GM18868 (cell line): ENCODE data around the gene SPRYD4.
"Not testable (repeated sequence)": the region's sequence is repeated elsewhere in the genome, so short reads cannot be mapped to it uniquely, and the experiment has no call there.

Experiments used
- ATAC-seq: cut with Tn5 transposase; IDR thresholded peaks from one replicate; pipeline ENCODE4 v1.9.1; 2021; ENCODE audit warnings: mild to moderate bottlenecking, moderate library complexity; ENCODE audit not compliant: unreplicated experiment

SPRYD4 gene

DNA sequence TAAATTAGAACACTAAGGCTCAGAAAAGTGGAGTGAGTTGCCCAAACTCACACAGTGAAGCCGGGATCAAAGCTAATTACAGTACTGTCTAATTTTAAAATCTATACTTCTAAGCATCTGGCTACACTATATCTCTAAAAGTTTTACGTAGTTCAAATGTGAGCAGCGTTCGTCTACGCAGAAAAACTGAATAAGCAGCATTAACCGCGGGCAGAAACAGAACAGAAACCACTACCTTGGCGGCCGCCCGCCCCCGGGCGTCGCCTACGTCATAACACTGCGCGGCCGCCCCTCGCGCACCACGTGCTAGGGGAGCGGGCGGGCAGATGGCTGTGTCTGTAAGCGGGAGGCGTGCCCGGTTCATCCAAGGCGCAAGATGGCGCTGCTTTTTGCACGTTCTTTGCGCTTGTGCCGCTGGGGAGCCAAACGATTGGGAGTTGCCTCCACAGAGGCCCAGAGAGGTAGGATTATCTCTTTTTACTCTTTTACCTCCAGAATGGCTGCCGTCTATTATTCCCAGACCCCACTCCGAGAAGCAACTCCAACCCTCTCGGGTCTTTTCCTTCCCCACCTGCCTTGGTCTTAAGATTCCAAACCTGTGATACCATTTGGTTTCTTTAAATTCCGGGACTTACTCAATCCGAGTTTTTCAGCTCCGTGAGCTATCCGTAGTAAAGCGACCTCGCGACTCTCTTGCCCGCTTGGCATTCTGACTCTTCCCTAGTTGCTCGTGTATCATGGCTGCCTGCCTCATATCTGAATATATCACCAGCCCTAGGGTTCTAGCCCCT, at the start of gene SPRYD4:
SPRYD4 (plus strand) TSS at position 363 of the 791 bp plus-strand sequence; CDS start at position 377, 14 bp downstream.
- ATAC-seq: peak; percentile 87

DNA sequence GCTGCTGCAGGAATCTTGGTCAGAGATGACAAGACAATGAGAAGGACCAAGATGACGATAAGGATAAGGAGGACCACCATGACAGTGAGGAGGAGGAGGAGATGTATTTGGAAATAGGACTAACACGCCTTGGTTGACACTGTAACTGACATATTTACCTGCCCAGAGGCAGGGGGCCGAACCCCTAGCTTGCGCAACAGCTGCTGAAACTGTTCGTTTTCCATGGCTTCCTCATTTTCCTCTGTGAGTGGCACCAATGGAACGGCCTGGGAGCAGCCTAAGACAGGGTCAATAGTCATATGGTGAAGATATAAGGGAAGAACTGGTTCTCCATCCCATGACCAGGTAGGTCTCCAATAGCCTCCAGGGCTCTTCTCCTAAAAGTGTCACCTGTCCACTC, 48.0 kb upstream of the SPRYD4 start:
- ATAC-seq: no peak

DNA sequence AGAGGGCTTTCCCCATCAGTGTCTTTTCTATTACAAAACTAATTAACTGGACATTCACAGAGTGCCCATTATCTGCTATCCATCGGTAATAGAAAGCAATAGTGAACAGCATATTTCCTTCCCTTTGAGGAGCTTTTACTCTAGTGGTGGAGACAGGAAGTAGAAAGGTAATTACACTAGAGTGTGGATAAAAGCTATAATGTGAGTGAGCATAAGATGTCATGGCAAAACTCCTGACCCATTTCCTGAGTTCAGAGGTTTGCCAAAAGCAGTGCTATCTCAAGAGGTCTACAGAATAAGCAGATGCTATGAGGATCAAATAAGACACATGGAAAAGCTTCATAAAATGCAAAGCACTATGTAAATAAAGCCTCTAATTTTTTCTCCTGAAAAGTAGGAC, 43.2 kb upstream of the SPRYD4 start:
- ATAC-seq: no peak

DNA sequence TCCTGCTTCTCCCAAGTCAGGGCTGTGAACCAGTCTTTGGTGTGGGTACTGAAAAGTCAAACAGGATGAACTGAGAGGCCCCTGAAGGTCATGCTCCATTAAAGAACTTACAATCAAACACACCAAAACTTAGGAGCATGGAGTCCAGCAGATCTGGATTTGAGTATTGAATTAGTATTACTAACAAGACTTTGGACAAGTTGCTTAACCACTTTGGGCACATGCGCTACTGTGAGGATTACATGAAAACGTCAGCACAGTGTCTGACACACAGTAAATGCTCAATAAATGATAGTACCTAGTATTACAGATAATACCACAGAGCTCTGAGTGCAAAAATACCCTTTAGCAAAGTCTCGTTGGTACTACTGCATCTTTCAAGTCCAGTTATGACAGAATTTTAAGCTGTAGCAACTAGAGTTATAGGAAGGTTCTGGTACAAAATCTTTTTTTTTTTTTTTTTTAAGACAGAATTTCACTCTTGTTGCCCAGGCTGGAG, 42.4 kb upstream of the SPRYD4 start:
- no peak for ATAC-seq

DNA sequence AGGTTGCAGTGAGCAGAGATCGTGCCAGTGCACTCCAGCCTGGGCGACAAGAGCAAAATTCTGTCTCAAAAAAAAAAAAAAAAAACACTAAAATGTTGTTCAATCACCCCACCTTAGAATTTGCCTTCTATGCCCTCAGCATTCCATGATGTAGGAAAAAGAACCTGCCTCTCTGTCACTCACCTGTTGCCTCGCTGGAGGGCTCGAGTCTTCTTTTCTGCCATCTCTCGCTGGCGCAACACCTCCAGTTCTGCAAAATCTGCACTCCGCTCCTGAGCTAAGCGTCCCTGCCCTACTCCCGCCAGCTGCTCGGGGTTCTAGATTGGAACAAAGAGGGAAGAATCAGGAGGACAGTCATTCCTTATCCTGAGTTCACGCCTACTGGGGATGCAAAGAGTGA, 37.1 kb upstream of the SPRYD4 start:
- no peak for ATAC-seq

DNA sequence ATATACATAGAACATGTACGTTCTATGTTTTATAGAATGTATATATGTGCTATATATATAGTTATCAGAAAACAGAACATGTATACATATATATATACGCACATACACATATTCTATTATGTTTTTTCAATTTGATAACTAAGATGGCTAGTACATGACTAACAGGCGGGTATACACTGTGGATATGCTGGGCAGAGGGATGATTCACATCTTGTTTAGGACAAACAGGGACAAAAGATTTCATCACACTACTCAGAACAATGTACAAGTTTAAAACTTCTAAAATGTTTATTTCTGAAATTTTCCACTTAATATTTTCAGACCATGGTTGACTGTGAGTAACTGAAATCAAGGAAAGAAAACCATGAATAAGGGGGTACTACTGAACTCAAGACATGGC, 36.5 kb upstream of the SPRYD4 start:
- ATAC-seq: no peak

DNA sequence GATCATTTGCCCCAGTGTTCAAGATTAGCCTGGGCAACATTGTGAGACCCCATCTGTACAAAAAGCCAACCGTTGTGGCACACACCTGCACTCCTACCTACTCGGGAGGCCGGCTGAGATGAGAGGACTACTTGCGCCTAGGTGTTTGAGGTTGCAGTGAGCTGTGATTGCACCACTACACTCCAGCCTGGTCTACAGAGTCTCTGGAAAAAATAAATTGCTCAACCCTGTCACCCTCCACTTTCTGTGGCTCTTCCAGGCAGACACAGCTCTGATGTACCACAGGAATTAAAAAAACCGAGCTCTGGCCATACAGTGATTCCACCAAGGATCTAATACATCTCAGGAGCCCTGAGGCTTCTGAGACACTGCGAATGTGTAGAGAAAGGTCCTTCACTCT, 33.5 kb upstream of the SPRYD4 start:
- no peak for ATAC-seq

DNA sequence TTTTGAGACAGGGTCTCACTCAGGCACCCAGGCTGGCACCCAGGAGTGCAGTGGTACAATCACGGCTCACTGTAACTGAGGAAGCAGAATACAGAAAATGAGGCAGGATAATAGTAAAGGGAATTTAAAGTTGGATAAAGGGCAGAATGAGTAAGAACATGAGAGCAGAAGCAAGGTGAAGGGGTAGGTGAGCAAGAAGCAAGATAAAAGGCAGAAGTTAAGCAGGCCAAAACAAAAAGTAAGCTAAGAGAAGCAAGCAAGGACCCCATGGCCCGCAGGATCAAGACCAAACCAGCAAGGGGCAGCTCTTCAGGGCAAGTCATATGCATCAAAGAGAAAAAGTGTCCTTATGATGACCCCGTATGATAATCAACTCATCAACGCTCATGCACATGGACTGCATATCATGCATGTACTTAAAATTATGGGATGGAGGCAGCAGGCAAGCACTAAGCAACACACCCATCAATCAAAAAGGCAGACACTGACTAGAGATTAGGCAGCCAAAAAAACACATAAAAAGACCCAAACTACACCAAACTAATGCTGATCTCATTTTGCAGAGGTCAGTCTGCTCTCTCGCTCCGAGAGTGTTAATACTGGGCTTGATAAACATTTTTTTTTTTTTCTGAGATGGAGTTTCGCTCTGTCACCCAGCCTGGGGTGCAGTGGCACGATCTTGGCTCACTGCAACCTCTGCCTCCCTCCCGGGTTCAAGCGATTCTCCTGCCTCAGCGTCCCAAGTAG, 30.8 kb upstream of the SPRYD4 start:
- ATAC-seq: no peak

DNA sequence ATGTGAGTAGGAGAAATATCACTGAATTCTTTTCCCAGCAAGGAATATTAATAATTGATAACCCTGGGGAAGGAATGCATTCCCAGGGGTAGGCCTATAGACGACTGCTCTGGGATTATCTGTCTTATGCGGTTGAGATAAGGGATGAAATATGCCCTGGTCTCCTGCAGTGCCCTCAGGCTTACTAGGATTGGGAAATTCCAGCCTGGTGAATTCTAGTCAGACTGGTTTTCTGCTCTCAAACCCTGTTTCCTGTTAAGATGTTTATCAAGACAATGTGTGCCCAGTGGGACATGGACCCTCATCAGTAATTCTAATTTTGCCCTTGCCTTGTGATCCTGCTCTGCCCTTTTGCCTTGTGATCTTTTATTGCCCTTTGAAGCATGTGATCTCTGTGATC, 25.2 kb upstream of the SPRYD4 start:
- not testable (repeated sequence) for ATAC-seq

DNA sequence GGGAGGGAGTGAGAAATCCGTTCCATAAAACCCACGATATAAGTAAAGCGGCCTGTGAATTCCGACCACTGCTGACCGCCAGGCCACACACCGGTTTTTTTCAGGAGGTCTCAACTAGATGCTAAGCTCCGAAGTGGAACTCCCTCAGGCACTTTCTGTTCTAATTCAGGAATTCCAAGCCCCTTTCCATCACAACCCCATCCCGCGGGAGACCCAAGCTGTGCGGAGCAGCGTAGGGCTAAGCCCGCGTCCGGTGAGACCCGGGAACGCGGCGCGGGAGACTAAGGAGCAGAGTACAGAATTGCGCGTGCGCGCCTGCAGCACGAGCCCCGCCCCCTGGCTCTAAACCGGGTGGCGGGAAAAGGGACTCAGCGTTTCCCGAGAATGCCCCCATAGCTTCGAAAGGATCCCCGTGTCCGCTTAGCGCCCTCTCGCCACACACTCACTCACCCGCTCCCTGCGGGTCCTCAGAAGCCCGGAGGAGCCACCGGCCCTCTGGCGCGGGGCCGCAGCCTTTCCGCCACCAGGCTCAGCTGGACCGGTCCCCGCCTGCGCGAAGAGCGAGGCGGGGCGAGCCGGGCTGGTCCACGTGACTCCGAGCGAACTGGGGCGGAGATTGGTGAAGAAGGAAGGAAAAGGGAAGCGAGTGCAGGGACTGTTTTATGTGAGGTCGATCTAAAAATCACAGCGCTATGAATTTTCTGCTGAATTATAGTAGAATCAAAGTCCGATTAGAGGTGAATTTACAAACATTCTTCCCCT, 19.3 kb upstream of the SPRYD4 start, which contains the start of gene TIMELESS:
TIMELESS (minus strand) TSS at position 567 of the 762 bp plus-strand sequence. CDS start 15,256 bp downstream, outside the sequence.
- peak; percentile 96 for ATAC-seq

DNA sequence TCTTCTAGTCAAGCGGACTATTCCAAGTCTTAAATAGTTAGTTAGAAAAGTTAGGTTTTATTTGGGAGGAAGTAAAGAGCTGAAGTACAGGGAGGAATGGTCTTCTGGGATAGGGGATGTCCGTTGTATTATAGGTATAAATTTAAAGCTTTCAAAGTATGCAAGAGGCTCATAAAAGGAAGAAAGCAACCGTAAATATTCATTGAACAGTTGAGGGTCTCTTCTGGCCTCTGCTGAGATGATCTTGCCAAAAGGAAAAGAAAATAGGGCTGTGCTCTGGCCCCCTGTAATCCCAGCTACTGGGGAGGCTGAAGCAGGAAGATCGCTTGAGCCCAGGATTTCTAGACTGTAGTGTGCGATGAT, 18.8 kb upstream of the SPRYD4 start:
- ATAC-seq: no peak

DNA sequence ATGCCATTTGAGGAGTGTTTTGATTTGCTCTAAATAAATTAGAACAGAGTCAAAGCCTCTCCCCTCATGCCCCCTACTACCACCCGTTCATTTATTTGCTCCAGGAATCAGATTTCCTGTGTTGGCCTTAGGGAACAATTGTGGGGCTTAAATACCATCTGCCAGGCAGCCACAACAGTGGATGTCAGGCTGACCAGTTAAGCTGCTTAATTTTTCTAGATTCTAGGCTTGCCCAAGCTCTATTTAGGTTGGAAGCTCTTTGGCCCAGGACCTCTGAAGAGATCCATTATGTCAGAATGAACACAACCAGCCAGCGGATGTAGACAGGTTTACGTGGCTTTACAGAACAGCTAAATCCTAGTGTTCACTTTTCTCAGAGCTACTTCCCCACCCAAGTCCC, 18.1 kb upstream of the SPRYD4 start:
- no peak for ATAC-seq

DNA sequence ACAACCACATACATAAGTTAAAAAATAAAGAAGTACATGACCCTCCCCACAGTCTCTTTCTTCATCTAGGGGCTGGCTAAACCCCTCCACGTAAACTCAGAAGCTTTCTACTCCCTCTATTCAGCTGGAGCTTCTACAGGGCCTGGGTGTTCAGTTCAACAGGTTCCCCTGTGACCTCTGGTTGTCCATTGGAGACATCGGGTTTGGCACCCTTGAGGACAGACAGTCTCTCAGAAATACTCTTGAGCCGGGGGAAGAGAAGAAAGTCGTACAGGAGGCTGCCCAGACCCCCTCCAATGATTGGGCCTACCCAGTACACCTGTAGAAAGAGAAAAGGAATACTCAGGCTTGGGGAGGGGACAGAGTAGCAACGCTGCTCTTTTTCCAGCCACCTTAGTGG, 17.2 kb upstream of the SPRYD4 start:
- ATAC-seq: no peak

DNA sequence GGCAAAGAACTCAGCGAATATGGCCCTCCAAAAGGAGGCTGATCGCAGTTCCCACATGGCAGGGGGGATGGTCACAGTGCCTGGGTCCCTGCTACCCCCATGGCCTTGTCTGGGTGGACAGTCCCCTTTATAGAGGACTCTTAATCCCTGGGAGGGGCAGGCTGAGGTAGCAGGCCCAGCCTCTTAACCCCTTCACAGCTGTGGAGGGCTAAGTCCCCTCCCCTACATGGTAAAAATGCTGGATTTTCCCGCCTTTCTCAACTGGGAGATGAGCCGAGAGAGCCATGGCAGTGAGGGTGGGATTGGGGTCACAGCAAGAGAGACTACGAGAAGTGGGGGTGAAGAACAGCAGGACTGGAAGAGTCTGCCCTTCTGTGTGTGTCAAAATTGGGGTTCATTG, 13.8 kb upstream of the SPRYD4 start, which contains the start of gene MIP:
MIP (minus strand) TSS at position 101 of the 400 bp plus-strand sequence; CDS start at position 57, 44 bp downstream.
- no peak for ATAC-seq

DNA sequence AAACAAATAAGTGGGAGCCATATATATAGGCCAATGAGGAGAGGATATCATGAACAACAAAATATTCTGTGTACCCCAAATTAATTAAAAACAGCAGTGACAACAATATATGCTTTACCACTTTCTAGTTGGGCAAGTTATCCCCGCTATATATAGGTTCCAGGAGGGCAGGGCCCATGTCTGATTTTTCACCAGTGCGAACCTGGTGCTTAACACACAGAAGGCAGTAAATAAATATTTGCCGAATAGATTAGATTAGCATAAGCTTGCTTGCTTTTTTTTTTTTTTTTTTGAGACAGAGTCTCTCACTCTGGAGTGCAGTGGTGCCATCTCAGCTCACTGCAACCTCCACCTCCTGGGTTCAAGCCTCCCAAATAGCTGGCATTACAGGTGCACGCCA, 10.6 kb upstream of the SPRYD4 start:
- no peak for ATAC-seq

DNA sequence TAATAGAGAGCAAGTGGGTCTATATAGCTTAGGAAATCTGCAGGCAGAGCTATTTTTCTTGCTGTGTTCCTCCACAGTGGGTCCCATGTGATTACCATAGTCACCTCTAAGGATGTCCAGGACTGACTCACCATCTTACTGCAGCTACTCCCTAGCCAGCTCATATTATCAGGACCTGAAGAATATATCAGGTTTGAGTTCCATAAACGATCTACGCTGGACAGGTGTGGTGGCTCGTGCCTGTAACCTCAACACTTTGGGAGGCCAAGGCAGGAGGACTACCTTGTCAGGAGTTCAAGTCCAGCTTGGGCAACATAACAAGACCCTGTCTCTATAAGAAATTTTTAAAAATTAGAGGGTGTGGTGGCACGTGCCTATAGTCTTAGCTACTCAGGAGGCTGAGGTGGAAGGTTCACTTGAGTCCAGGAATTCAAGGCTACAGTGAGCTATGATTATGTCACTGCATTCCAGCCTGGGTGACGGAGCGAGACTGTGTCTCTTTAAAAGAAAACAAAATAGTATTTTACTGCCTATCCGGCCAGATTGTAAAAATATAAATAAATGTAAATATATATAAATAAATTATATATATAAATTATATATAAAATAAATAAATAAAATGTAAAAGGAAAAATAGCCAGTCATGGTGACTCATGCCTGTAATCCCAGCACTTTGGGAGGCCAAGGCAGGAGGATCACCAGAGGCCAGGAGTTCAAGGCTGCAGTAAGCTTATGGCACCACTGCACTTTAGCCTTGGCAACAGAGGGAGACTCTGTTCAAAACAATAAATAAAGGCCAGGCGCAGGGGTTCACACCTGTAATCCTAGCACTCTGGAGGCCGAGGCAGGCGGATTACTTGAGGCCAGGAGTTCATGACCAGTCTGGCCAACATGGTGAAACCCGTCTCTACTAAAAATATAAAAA, 6.9 kb upstream of the SPRYD4 start:
- no peak for ATAC-seq

DNA sequence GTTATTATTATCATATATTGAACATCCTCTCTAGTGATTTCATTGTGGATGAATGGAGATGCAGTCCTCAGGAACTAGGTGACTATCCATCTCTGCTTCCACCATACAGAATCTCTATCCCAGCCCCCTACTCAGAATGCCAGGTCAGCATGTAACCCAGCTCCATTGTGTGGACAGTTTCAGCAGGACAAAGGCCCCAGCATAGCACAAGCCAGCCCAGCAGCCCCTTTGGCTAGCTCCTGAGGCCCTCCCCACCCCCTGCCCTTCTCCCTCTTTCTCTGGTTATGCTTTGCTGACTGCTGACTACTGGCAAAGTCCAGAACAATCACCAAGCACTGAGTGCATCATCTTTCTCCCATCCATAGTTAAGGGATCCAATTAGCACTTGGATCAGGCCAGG, 5.8 kb upstream of the SPRYD4 start:
- ATAC-seq: no peak

DNA sequence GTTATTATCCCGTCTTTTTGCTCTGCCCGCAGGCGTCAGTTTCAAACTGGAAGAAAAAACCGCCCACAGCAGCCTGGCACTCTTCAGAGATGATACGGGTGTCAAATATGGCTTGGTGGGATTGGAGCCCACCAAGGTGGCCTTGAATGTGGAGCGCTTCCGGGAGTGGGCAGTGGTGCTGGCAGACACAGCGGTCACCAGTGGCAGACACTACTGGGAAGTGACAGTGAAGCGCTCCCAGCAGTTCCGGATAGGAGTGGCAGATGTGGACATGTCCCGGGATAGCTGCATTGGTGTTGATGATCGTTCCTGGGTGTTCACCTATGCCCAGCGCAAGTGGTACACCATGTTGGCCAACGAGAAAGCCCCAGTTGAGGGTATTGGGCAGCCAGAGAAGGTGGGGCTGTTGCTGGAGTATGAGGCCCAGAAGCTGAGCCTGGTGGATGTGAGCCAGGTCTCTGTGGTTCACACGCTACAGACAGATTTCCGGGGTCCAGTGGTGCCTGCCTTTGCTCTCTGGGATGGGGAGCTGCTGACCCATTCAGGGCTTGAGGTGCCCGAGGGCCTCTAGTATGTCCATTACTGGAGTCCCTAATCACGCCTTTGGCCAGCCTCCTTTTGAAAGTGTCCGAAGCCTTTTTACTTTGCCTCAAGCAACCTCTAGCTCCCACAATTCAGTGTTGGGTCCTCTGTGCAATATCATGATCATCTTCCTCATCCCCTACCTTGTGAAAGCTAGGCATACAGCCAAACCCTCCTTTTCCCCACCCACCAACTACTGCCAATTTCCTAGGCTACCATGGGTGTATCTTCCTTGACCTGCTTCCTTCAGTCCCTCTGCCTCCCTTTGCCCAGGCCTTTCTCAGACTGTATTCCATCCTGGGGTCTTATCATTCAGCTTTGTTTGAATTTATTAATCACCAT, 891 bp downstream of the SPRYD4 start:
- ATAC-seq: no peak

DNA sequence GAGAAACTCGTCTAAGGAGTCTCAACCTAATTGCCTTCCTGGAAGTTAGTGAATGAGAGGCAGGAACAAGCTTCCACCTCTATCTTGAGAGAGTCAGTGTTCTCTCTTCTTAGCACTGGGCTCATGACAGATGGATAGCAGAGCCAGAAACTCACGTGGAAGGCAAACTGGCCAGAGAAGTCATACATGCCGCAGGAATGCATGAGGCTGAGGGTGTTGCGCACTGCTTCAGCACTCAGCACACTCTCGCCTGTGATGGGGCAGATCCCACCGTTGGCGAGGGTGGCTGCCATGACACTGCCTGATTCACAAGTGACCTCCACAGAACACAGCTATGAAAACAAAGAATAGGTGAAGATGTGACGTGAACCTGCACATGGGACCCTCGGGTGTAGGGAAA, 6.0 kb downstream of the SPRYD4 start:
- ATAC-seq: no peak
